ENCODE data around the gene BNIP1. TPM values are rescaled to one million over a fixed set of nuclear protein-coding genes. Genes with fewer than 3 reads are reported as not detected.

The BNIP1 gene
- total RNA-seq = 13.3 and 19.5 TPM in 2 replicates

DNA sequence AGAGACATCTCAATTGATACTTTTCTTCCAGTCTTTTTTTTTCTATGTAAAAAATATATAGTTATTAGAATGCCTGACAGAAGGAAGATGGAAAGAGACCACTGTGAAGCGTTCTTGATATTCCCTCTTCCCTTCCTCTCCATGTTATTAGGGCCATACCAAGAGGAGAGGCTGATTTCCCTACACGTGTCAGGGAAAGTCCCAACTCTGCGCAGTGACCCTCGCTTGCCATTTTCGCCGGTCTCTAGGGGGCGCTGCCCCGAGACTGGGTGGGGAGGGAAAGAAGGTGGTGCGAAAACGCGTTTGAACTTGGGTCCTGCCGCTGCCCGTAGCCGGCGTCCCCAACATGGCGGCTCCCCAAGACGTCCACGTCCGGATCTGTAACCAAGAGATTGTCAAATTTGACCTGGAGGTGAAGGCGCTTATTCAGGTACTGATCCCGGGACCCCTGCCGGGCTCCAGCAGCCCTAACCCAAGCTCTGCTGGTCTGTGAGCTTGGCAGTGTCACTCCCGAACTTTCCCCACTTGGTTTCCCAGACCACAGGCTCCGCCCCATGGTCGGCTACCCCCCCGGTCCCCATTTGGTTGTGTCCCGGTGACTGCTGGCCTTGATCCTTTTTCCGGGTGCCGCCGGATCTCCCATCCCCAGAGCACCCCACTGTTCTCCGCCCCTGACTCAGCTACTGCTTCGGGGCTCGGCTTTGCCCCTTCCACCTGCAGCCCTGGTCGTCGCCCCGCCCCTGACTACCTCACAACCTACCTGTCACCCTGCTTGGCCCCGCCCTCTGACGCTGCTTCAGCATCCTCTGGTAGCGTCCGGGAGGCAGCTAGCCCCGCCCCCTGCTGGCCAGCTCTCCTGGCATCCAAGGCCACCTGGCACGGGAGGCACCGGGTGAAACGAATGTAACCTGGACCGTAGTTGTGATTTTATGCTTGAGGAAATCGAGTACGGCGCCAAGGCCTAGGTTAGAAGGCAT is at the start of gene BNIP1:
Gene BNIP1 (plus strand): TSS at position 332 of the 977 bp plus-strand sequence. CDS start 15 bp downstream, at position 347.

Other genes with a start within 250 kb of the BNIP1 start
- gene RPL26L1, start 185.1 kb upstream of the BNIP1 start, total RNA-seq = 33.6 and 34.4 TPM in 2 replicates
- gene ATP6V0E1, start 160.8 kb upstream of the BNIP1 start, total RNA-seq = 117 and 149 TPM in 2 replicates
- 9.0 and 18.8 TPM in 2 replicates for gene CREBRF, start 88.2 kb upstream of the BNIP1 start, total RNA-seq
- 3.1 and 10.6 TPM in 2 replicates for gene NKX2-5, start 90.7 kb downstream of the BNIP1 start, total RNA-seq
- gene STC2, start 183.9 kb downstream of the BNIP1 start, total RNA-seq = 298 and 3,205 TPM in 2 replicates

Data from placental pericyte (primary cell).